ENCODE results near the gene CHRDL2. TPM values are rescaled to one million over a fixed set of nuclear protein-coding genes. Genes with fewer than 3 reads are reported as not detected.
"Not testable (repeated sequence)": the region's sequence is repeated elsewhere in the genome, so short reads cannot be mapped to it uniquely, and the experiment has no call there.

Gene CHRDL2
- total and polyA plus RNA-seq, 5 donors from 2014 or later = not detected

- peaks cover 18% of the 10 kb centered on the region for H3K36me3 Mint-ChIP-seq
- peaks cover 21% of the 10 kb centered on the region for H3K4me1 ChIP-seq (ENCODE audit: control insufficient read depth, insufficient read depth, low read length, poor library complexity, severe bottlenecking)
- H3K27me3 Mint-ChIP-seq = no peaks in the 10 kb centered on the region
- no peak for DNase-seq
- no peak overlapping the region for H3K27ac ChIP-seq (ENCODE audit: insufficient read depth, low read length, poor library complexity, severe bottlenecking)
- no peaks in the 10 kb centered on the region for H3K9me3 ChIP-seq (ENCODE audit: control insufficient read depth in 2 of 2, low read length in 2 of 2)
- no peak overlapping the region for H3K4me3 ChIP-seq (ENCODE audit: low read depth, low read length)
- H3K27ac Mint-ChIP-seq = peak overlapping the region in 1 of 3 donors; percentile 17
- no peak for ATAC-seq (ENCODE audit: low read depth in 2 of 2)
- peaks cover 42 to 71% (median 54%) of the 10 kb centered on the region in 4 donors for H3K4me1 Mint-ChIP-seq
- no peak overlapping the region for H3K4me3 Mint-ChIP-seq
- H3K27me3 ChIP-seq (ENCODE audit: control insufficient read depth, insufficient read depth, low read length) = no peaks in the 10 kb centered on the region
- H3K36me3 ChIP-seq (ENCODE audit: control insufficient read depth, insufficient read depth, low read length) = peaks cover 2% of the 10 kb centered on the region
- H3K9me3 Mint-ChIP-seq = no peaks in the 10 kb centered on the region
These were observed 42.2 kb upstream of the CHRDL2 start for GRCh38 chr11:74773476-74773875.

- no peak for ATAC-seq (ENCODE audit: low read depth in 2 of 2)
- H3K4me1 ChIP-seq (ENCODE audit: control insufficient read depth, insufficient read depth, low read length, poor library complexity, severe bottlenecking) = peaks cover 29% of the 10 kb centered on the region
- no peak for DNase-seq
- no peak overlapping the region for H3K4me3 ChIP-seq (ENCODE audit: low read depth, low read length)
- H3K27ac ChIP-seq (ENCODE audit: insufficient read depth, low read length, poor library complexity, severe bottlenecking) = no peak overlapping the region
- Mint-ChIP-seq H3K4me1 (peaks cover 41 to 74% (median 49%) of the 10 kb centered on the region in 4 donors), H3K36me3 (peaks cover 12% of the 10 kb centered on the region), H3K4me3 (no peak overlapping the region), H3K9me3 (no peaks in the 10 kb centered on the region), H3K27ac (peak overlapping the region in 1 of 3 donors; percentile 83), H3K27me3 (no peaks in the 10 kb centered on the region)
- H3K36me3 ChIP-seq (ENCODE audit: control insufficient read depth, insufficient read depth, low read length) = peaks cover 2% of the 10 kb centered on the region
- H3K27me3 ChIP-seq (ENCODE audit: control insufficient read depth, insufficient read depth, low read length) = no peaks in the 10 kb centered on the region
- no peaks in the 10 kb centered on the region for H3K9me3 ChIP-seq (ENCODE audit: control insufficient read depth in 2 of 2, low read length in 2 of 2)
These were observed 39.9 kb upstream of the CHRDL2 start for GRCh38 chr11:74771139-74771538.

- Histone ChIP-seq H3K4me3 (ENCODE audit: low read depth, low read length) (peak overlapping the region; percentile 45), H3K36me3 (ENCODE audit: control insufficient read depth, insufficient read depth, low read length) (peaks cover 2% of the 10 kb centered on the region), H3K9me3 (ENCODE audit: control insufficient read depth in 2 of 2, low read length in 2 of 2) (no peaks in the 10 kb centered on the region), H3K27ac (ENCODE audit: insufficient read depth, low read length, poor library complexity, severe bottlenecking) (peak overlapping the region; percentile 37), H3K4me1 (ENCODE audit: control insufficient read depth, insufficient read depth, low read length, poor library complexity, severe bottlenecking) (peaks cover 29% of the 10 kb centered on the region), H3K27me3 (ENCODE audit: control insufficient read depth, insufficient read depth, low read length) (no peaks in the 10 kb centered on the region)
- H3K27ac Mint-ChIP-seq = peak overlapping the region in 1 of 3 donors; percentile 83
- H3K36me3 Mint-ChIP-seq = peaks cover 14% of the 10 kb centered on the region
- DNase-seq = peak in 1 of 3 donors; percentile 25
- H3K4me3 Mint-ChIP-seq = peak overlapping the region in 3 of 4 donors; percentile 54 to 88 (median 70)
- H3K27me3 Mint-ChIP-seq = no peaks in the 10 kb centered on the region
- no peak for ATAC-seq (ENCODE audit: low read depth in 2 of 2)
- H3K4me1 Mint-ChIP-seq = peaks cover 39 to 70% (median 44%) of the 10 kb centered on the region in 4 donors
- H3K9me3 Mint-ChIP-seq = no peaks in the 10 kb centered on the region
These were observed 39.2 kb upstream of the CHRDL2 start for GRCh38 chr11:74770456-74770855.

- Mint-ChIP-seq H3K4me1 (peaks cover 39 to 64% (median 40%) of the 10 kb centered on the region in 4 donors), H3K27ac (peak overlapping the region; percentile 61 to 85 (median 83)), H3K9me3 (no peaks in the 10 kb centered on the region), H3K27me3 (no peaks in the 10 kb centered on the region), H3K36me3 (peaks cover 14% of the 10 kb centered on the region), H3K4me3 (peak overlapping the region; percentile 3 to 88 (median 49))
- Histone ChIP-seq H3K36me3 (ENCODE audit: control insufficient read depth, insufficient read depth, low read length) (no peaks in the 10 kb centered on the region), H3K27ac (ENCODE audit: insufficient read depth, low read length, poor library complexity, severe bottlenecking) (peak overlapping the region; percentile 37), H3K4me3 (ENCODE audit: low read depth, low read length) (peak overlapping the region; percentile 45), H3K27me3 (ENCODE audit: control insufficient read depth, insufficient read depth, low read length) (no peaks in the 10 kb centered on the region), H3K4me1 (ENCODE audit: control insufficient read depth, insufficient read depth, low read length, poor library complexity, severe bottlenecking) (peaks cover 29% of the 10 kb centered on the region), H3K9me3 (ENCODE audit: control insufficient read depth in 2 of 2, low read length in 2 of 2) (no peaks in the 10 kb centered on the region)
- ATAC-seq (ENCODE audit: low read depth in 2 of 2) (no peak), DNase-seq (no peak)
These were observed 38.0 kb upstream of the CHRDL2 start for GRCh38 chr11:74769055-74769707.

GRCh38 chr11:74768172-74768651 is 37.0 kb upstream of the CHRDL2 start:
- not testable (repeated sequence) for H3K27me3 Mint-ChIP-seq; H3K27ac ChIP-seq (ENCODE audit: insufficient read depth, low read length, poor library complexity, severe bottlenecking); H3K27me3 ChIP-seq (ENCODE audit: control insufficient read depth, insufficient read depth, low read length); ATAC-seq (ENCODE audit: low read depth in 2 of 2); H3K9me3 Mint-ChIP-seq; H3K9me3 ChIP-seq (ENCODE audit: control insufficient read depth in 2 of 2, low read length in 2 of 2); H3K36me3 ChIP-seq (ENCODE audit: control insufficient read depth, insufficient read depth, low read length)
- DNase-seq = peak in 1 of 3 donors; percentile 26
- H3K27ac Mint-ChIP-seq = peak overlapping the region; percentile 33 to 83 (median 74)
- peaks cover 38 to 61% (median 46%) of the 10 kb centered on the region in 4 donors for H3K4me1 Mint-ChIP-seq
- H3K36me3 Mint-ChIP-seq = peaks cover 22% of the 10 kb centered on the region
- Histone ChIP-seq H3K4me3 (ENCODE audit: low read depth, low read length) (peak overlapping the region; percentile 45), H3K4me1 (ENCODE audit: control insufficient read depth, insufficient read depth, low read length, poor library complexity, severe bottlenecking) (peaks cover 29% of the 10 kb centered on the region)
- peak overlapping the region; percentile 39 to 88 (median 60) for H3K4me3 Mint-ChIP-seq

GRCh38 chr11:74766905-74767304 is 35.7 kb upstream of the CHRDL2 start:
- no peaks in the 10 kb centered on the region for H3K36me3 ChIP-seq (ENCODE audit: control insufficient read depth, insufficient read depth, low read length)
- Mint-ChIP-seq H3K27ac (no peak overlapping the region), H3K9me3 (peaks cover 0 to 3% (median 0%) of the 10 kb centered on the region in 7 donors), H3K36me3 (peaks cover 29% of the 10 kb centered on the region), H3K27me3 (no peaks in the 10 kb centered on the region), H3K4me3 (no peak overlapping the region), H3K4me1 (peaks cover 41 to 60% (median 53%) of the 10 kb centered on the region in 4 donors)
- no peaks in the 10 kb centered on the region for H3K9me3 ChIP-seq (ENCODE audit: control insufficient read depth in 2 of 2, low read length in 2 of 2)
- ATAC-seq (ENCODE audit: low read depth in 2 of 2) (no peak), DNase-seq (no peak)
- H3K4me1 ChIP-seq (ENCODE audit: control insufficient read depth, insufficient read depth, low read length, poor library complexity, severe bottlenecking) = peaks cover 29% of the 10 kb centered on the region
- no peak overlapping the region for H3K27ac ChIP-seq (ENCODE audit: insufficient read depth, low read length, poor library complexity, severe bottlenecking)
- no peak overlapping the region for H3K4me3 ChIP-seq (ENCODE audit: low read depth, low read length)
- no peaks in the 10 kb centered on the region for H3K27me3 ChIP-seq (ENCODE audit: control insufficient read depth, insufficient read depth, low read length)

GRCh38 chr11:74756571-74756970 is 25.3 kb upstream of the CHRDL2 start:
- Mint-ChIP-seq H3K4me1 (peaks cover 23 to 37% (median 31%) of the 10 kb centered on the region in 4 donors), H3K36me3 (peaks cover 5% of the 10 kb centered on the region), H3K4me3 (no peak overlapping the region), H3K27ac (no peak overlapping the region), H3K9me3 (peaks cover 0 to 6% (median 4%) of the 10 kb centered on the region in 7 donors), H3K27me3 (no peaks in the 10 kb centered on the region)
- Histone ChIP-seq H3K36me3 (ENCODE audit: control insufficient read depth, insufficient read depth, low read length) (no peaks in the 10 kb centered on the region), H3K4me1 (ENCODE audit: control insufficient read depth, insufficient read depth, low read length, poor library complexity, severe bottlenecking) (peaks cover 8% of the 10 kb centered on the region), H3K4me3 (ENCODE audit: low read depth, low read length) (no peak overlapping the region), H3K27ac (ENCODE audit: insufficient read depth, low read length, poor library complexity, severe bottlenecking) (no peak overlapping the region), H3K27me3 (ENCODE audit: control insufficient read depth, insufficient read depth, low read length) (no peaks in the 10 kb centered on the region), H3K9me3 (ENCODE audit: control insufficient read depth in 2 of 2, low read length in 2 of 2) (no peaks in the 10 kb centered on the region)
- ATAC-seq (ENCODE audit: low read depth in 2 of 2) = no peak
- DNase-seq = no peak
